Thyroid gland (tissue), 4 donors: ENCODE measurements around the gene KRTAP10-10.

Source experiments
- CTCF ChIP-seq, 6 experiments: fragments of 200-600 bp in 3 of 6; fragments of 450-650 bp in 3 of 6; sonication (generic) in 3 of 6; IDR thresholded peaks; one replicate each; pipeline ENCODE4 v1.5.1; 2016 to 2019; ENCODE audit warnings: antibody characterized with exemption in 6 of 6, mild to moderate bottlenecking in 2 of 6, inconsistent platforms in 1 of 6, moderate library complexity in 1 of 6
- POLR2A ChIP-seq, 2 donors: fragments of 450-650 bp; IDR thresholded peaks; one replicate each; pipeline ENCODE4 v1.6.1; 2017; ENCODE audit warnings: antibody characterized with exemption in 2 of 2, mild to moderate bottlenecking in 2 of 2, moderate library complexity in 1 of 2

GRCh38 chr21:44623575-44623974 is 13.6 kb upstream of the KRTAP10-10 start:
- TF ChIP-seq POLR2A (IDR thresholded peaks at IDR 0.05) (no peak), CTCF (IDR thresholded peaks at IDR 0.05) (no peak)
